ENCODE results near the gene PCDH9.

DNA sequence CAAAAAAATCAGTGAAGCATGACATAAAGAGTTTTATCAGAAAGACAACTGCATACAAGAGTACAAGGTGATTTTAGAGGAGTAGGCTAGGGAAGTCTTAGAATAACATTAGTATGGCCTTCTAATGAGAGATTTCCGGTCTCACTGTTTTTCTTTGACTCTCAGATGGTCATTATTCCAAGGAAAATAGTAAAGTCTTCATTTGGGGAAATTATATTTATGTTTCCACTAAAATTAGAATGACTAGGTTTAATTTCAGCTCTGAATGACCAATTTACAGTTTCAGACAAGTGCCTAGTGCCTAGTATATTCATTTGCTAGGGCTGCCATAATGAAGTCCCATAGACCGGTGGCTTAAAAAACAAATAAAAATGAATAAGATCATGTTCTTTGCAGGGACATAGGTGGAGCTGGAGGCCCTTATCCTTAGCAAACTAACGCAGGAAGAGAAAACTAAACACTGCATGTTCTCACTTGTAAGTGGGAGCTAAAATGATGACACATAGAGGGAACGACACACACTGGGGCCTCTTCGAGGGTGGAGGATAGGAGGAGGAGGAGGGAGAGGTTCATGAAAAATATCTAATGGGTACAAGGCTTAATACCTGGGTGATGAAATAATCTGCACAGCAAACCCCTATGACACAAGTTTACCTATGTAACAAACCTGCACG lies 303.1 kb downstream of the PCDH9 start:
- TF ChIP-seq POLR2A (IDR thresholded peaks at IDR 0.05; ENCODE audit: low read depth, low read length): no peak
- no peak for TF ChIP-seq MAFK (IDR thresholded peaks at IDR 0.05; ENCODE audit: low read depth, low read length)
- TF ChIP-seq, protein P1, sequence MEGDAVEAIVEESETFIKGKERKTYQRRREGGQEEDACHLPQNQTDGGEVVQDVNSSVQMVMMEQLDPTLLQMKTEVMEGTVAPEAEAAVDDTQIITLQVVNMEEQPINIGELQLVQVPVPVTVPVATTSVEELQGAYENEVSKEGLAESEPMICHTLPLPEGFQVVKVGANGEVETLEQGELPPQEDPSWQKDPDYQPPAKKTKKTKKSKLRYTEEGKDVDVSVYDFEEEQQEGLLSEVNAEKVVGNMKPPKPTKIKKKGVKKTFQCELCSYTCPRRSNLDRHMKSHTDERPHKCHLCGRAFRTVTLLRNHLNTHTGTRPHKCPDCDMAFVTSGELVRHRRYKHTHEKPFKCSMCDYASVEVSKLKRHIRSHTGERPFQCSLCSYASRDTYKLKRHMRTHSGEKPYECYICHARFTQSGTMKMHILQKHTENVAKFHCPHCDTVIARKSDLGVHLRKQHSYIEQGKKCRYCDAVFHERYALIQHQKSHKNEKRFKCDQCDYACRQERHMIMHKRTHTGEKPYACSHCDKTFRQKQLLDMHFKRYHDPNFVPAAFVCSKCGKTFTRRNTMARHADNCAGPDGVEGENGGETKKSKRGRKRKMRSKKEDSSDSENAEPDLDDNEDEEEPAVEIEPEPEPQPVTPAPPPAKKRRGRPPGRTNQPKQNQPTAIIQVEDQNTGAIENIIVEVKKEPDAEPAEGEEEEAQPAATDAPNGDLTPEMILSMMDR (conservative IDR thresholded peaks at IDR 0.05; ENCODE audit: low read depth, low read length): no peak
- no peak for TF ChIP-seq RFX5 (IDR thresholded peaks at IDR 0.05; ENCODE audit: low read depth, low read length)
- TF ChIP-seq, protein P2, sequence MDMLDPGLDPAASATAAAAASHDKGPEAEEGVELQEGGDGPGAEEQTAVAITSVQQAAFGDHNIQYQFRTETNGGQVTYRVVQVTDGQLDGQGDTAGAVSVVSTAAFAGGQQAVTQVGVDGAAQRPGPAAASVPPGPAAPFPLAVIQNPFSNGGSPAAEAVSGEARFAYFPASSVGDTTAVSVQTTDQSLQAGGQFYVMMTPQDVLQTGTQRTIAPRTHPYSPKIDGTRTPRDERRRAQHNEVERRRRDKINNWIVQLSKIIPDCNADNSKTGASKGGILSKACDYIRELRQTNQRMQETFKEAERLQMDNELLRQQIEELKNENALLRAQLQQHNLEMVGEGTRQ (IDR thresholded peaks at IDR 0.05; ENCODE audit: low read depth, low read length): no peak
- TF ChIP-seq RAD21 (IDR thresholded peaks at IDR 0.05; ENCODE audit: low read length): no peak
- TF ChIP-seq CEBPB (IDR thresholded peaks at IDR 0.05; ENCODE audit: low read depth, low read length): no peak
- no peak for TF ChIP-seq BHLHE40 (IDR thresholded peaks at IDR 0.05; ENCODE audit: low read depth, low read length)
- TF ChIP-seq SMC3 (IDR thresholded peaks at IDR 0.05; ENCODE audit: low read depth, low read length): no peak
- TF ChIP-seq MXI1 (IDR thresholded peaks at IDR 0.05; ENCODE audit: borderline replicate concordance, low read depth, low read length): no peak
- no peak for TF ChIP-seq MAZ (IDR thresholded peaks at IDR 0.05; ENCODE audit: borderline replicate concordance, low read depth, low read length)

All from IMR-90 (cell line).